Bronchus fibroblast of lung (primary cell): Measurements from ENCODE around the gene ZSWIM6. TPM values are rescaled to one million over a fixed set of nuclear protein-coding genes. Genes with fewer than 3 reads are reported as not detected.

Experiments
- total RNA-seq: library from RNA; depleted of rRNA; stranded (reverse); fragments of >200 nt; gene quantifications from 2 replicates; pipeline ENCODE4 v1.2.3, GENCODE V29; 2015

Gene ZSWIM6
- 4.9 and 5.6 TPM in 2 replicates for total RNA-seq

GRCh38 chr5:61331407-61332357 lies at the start of gene ZSWIM6:
TSS of gene ZSWIM6 (plus strand) at chr5:61332258. CDS start at chr5:61332273, 15 bp downstream.

Other genes with a start within 250 kb of the ZSWIM6 start
- gene SMIM15, start 169.8 kb upstream of the ZSWIM6 start, total RNA-seq = 50.2 and 53.1 TPM in 2 replicates